HG03196 (cell line): ENCODE data around the gene DPP6.

Experiments
- ATAC-seq: cut with Tn5 transposase; IDR thresholded peaks from one replicate; pipeline ENCODE4 v1.9.1; 2021; ENCODE audit not compliant: unreplicated experiment

DPP6 gene

DNA sequence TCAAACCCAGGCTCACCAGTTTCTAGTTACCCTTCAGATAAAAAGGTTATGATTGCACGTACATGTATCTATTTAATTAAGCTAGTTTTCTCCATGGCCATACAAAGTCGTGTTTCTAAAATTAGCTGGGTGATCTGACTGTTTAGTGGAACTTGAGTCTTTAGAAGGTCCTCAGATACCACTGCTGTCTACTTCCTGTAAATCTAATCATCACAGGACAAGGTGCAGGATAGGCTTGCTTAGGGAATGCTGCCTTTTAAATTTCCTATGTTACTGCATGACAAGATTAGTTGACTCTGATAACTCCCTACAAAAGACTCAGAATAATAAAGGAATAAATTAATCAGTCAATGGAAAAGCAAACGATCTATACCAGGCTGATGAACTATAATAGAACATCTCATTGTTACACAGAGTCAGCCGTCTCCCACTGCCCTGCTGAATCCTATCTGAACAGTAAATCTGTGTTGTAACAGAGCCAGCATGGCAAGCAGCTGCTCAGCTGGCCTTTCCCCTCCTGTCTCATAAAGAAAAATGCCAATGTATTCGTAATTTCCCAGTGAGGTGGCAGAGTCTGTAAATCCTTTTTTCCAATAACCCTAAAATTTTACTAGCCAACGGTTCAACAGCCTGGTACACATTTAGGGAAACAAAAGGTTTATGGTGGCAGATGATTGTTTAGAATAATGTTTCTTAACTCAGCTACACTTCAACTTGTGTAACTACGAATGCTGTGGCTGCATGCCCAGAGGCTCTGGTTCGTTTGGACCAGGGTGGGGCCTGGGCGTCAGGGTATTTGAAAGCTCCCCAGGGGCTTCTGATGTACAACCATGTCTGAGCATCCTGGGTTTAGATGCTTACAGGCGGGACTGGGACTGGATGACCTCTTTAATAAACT, 632.7 kb downstream of the DPP6 start:
- ATAC-seq, result no peak

- no peak for ATAC-seq
These were observed 633.3 kb downstream of the DPP6 start for GRCh38 chr7:154685564-154685901.

DNA sequence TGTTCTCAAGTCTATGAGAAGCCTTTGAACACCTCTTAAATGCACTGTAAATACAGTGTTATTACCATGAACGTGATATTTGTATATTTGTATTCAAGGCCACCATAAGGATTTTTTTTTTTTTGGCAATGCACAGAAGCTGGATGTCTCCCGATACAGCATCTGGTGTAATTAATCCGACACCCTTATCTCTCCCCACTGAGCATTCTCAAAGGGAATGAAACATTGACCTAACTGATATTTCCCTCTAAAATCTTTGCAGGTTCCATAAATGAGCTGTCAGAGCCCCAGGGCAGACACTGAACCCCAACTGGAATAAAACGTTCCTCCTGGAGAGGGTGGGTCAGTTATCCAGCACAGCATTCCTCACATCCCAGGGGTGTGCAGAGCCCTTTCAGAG, 634.1 kb downstream of the DPP6 start:
- ATAC-seq, result no peak

- no peak for ATAC-seq
These were observed 636.8 kb downstream of the DPP6 start for GRCh38 chr7:154688952-154689351.

- no peak for ATAC-seq
These were observed 638.2 kb downstream of the DPP6 start for GRCh38 chr7:154690411-154690810.

DNA sequence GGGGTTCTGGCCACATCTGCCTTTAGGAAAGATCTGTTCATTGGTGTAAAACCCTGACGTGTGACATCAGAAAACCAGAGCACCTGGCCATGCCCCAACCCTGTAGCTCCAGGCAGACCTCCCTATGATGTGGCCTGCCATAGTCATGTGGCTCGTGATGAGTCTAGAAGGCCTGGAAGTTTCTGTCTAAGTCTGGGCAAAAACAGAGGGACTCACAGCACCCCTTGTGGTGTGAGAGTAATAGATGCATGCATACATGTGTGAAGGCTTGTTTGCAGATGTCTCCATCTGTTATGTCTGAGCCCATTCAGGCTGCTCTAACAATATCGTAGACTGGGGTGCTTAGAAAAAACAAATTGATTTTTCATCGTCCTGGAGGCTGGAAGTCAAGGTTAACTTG, 641.5 kb downstream of the DPP6 start:
- ATAC-seq, result no peak

DNA sequence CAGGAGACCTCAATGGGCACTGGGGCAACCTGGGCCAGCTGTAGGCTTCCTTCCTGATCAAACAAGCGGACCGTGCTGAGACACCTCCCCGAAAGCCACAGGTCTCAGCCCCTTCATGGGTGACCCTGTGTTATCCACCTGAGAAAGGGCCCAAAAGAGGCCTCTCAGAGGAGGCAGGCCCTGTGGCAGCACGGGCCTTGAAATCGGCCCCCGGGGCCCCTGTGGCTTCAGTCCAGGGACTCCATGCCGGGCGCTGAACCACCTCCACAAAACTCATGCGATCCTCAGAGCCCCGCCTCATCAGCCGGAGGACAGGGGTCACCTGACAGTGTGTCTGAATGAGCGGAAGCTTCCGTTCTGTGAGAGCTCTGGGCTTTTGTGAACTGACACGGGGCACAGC, 643.6 kb downstream of the DPP6 start:
- no peak for ATAC-seq

- ATAC-seq, result no peak
These were observed 644.4 kb downstream of the DPP6 start for GRCh38 chr7:154696556-154696955.

DNA sequence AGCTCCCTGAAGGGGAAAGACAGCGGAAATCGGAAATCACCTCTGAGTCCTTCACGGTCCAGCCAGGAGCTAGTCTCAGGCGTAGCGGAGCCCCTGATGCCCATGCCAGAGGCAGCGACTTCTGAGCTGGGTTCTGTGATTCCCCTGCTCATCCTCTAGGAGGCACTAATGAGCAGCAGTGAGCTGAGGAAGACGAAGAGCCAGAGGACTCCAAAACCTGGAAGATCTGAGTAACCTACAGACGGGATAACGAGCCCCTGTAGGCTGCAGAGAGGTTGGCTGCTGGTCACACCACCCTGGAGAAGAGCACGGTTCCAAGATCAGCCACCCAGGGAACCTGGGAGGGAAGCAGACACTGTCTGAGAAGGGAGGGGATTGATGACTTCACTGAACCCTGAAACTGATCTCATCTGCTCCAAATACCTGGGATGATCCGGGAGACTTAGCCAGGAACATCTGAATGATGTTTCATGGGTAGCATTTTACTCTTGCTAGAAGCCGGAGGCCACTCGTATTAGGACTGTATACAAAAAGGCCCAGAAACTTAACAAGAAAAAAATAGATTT, 646.6 kb downstream of the DPP6 start:
- no peak for ATAC-seq

DNA sequence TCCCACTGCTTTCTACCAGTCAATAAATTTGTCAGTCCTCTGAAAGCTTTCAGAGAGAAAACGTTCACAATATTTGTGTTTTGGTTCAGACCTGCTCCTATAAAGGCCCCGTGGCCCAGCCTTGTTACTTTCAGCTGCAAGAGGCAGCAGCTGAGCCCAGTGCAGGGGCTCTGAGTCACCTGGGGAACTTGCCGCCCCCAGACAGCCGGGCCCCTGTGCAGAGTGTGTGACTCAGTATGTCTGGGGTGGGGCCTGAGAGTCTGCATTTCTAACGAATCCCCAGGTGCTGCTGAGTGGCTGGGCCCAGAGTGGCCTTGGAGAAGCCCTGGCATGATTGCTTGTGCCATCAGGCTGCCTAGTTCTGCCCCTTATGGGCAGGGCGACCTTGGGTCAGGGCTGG, 647.2 kb downstream of the DPP6 start:
- ATAC-seq, result no peak

GRCh38 chr7:154709840-154710520, 657.8 kb downstream of the DPP6 start:
- no peak for ATAC-seq

GRCh38 chr7:154720016-154720415, 667.8 kb downstream of the DPP6 start:
- no peak for ATAC-seq

DNA sequence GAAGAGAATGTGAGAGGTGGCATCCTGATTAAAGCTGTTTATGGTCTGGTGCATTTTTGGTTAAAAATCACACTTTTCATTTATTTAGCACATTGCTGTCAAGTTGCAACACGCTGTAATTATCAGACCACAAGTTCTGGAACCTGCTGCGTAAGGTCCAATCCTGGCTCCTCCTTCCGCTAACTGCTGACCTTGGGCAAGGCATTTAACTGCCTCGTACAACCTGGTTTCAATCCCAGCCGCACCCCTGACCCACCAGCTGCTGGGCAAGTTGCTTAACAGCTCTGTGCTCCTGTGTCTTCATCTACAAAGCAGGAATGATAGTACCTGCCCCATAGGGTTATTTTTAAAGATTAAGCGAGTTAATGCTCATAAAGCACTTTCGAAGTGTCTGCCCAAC, 668.9 kb downstream of the DPP6 start:
- ATAC-seq, result no peak

- no peak for ATAC-seq
These were observed 674.2 kb downstream of the DPP6 start for GRCh38 chr7:154726368-154726767.

DNA sequence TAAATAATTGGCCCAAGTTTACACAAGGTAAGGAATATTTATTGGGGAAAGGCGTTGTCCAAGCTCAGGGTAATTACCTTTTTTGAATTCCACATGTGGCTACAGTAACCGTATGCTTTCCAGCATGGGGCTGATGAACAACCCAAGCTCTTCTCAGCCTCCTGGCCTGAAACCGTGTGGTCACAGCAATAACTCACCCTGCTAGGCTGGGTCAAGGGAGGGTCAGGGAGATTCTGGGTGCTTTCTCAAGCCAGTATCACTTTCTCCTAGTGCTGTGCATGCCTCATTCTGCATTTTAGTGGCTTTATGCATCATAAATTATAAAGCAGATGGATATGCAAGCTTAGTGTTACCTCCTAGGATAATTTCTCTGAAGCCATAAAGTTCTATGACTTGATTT, 676.9 kb downstream of the DPP6 start:
- ATAC-seq, result no peak

DNA sequence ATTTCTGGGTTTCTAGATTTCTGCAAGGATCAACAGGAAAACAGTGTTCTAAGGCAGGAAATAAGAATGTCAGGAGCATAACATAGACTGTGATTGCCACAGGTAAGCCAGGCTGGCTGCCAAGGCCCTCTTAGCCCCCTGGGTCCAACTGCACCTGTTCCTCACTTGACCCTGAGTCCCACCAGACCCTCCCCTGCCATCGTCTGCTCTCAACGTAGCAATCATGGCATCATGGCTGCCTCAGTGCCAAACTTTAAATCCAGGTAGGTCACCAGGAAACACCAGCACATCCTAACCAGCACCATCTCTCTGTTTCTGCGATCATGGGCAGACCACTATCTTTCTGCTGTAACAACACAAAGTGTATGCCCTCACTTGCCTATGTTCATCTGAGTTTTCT, 683.6 kb downstream of the DPP6 start:
- ATAC-seq, result no peak

GRCh38 chr7:154736389-154736788, 684.2 kb downstream of the DPP6 start:
- ATAC-seq, result no peak

DNA sequence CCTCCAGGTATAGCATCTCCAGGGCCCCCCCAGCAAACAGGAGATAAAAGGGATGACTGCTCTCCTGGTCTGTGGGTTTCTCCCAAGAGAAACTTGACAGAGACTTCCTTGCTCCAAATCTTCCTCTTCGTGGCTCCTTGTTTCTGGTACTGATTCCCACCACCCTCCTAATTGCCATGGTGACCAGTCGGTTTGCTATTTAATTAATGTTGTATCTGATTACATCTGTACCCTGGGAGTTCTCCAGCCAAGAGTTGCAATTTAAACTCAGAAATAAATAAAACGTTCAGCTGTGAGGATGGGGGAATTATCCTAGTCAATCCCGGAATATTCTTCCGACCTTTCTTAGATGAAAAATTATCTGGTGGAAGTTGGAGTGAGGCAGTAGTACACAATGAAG, 686.0 kb downstream of the DPP6 start:
- no peak for ATAC-seq

DNA sequence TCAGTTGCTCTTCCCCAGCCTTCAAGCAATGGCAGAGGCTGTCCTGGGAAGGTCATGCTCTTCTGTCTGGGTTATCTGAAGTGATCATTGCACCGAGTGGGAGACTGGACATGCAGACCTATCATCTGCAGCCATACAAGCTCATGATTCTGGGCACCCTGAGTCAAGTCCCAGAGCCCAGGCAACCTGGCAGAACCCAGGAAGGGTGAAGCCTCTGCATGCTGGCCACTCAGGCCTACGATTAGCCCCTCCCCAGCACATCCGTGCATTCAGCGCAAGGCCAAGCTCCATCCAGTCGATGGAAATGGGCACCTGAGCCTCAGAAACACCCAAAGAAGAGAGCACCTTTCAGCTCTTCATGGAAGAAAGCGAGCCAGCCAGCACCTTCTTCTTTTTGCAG, 688.9 kb downstream of the DPP6 start:
- ATAC-seq, result no peak

DNA sequence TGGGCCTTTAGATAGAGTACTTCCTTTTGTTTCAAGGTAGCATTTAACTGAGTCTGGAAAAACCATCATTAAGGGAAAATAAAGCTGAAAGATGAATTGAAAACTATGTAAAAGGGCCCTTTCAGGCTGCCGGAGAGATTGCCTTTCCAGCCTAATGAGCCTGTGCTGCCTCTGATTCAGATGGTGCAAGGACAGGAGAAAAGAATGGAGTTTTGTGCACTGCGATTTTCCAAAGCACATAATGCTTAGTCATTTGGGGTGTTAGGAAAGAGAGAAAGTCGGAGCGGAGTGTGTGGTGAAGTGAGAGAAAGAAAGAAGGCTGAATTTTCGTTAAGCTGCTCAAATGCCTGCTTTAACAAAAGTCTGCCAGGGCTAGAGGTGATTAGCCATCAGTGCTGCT, 691.0 kb downstream of the DPP6 start:
- ATAC-seq, result no peak

GRCh38 chr7:154744256-154744860, 692.2 kb downstream of the DPP6 start:
- ATAC-seq, result no peak

DNA sequence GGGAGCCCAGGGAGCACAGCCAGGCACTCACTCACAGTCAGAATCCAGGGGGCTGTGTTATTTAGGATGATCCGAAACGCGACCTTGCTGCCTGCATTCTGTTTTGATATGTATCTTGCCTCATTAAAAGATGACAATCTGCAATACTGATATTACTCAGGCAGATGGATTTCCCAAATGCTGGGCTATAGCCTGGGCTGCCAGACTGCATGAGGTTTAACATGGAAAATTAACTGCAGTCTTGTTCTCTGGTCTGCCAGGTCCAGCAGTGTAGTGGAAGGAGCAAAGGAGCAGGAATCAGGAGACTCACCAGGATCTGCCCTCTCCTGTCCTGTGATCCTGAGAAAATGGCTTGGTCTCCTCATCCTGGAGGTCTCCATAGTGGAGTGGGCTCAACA, 692.7 kb downstream of the DPP6 start:
- ATAC-seq, result no peak
